Esophagus squamous epithelium (tissue), 4 donors: ENCODE results near the gene ARL8B.

Experiments
- CTCF ChIP-seq, 6 experiments: fragments of 450-650 bp in 4 of 6; fragments of 200-600 bp in 2 of 6; sonication (generic) in 2 of 6; IDR thresholded peaks; one replicate each; pipeline ENCODE4 v1.5.1; 2016 to 2019; ENCODE audit warnings: antibody characterized with exemption in 6 of 6, mild to moderate bottlenecking in 4 of 6, moderate library complexity in 4 of 6
- POLR2A ChIP-seq, 4 donors: fragments of 450-650 bp; IDR thresholded peaks; one replicate each; pipeline ENCODE4 v1.6.1; 2017; ENCODE audit warnings: antibody characterized with exemption in 4 of 4, mild to moderate bottlenecking in 4 of 4, moderate library complexity in 3 of 4

- TF ChIP-seq CTCF (IDR thresholded peaks at IDR 0.05) (no peak), POLR2A (IDR thresholded peaks at IDR 0.05) (no peak)
These were observed 41.1 kb upstream of the ARL8B start for GRCh38 chr3:5080779-5081550.
